ENCODE results near the gene GJB3. TPM values are rescaled to one million over a fixed set of nuclear protein-coding genes. Genes with fewer than 3 reads are reported as not detected.

GJB3 gene
- total RNA-seq, 4 donors from 2014 or later: not detected

- TF ChIP-seq CTCF (IDR thresholded peaks at IDR 0.05; ENCODE audit: low read depth): no peak
These were observed 6.7 kb downstream of the GJB3 start for GRCh38 chr1:34787461-34788420.

- TF ChIP-seq CTCF (IDR thresholded peaks at IDR 0.05; ENCODE audit: low read depth): no peak
These were observed 10.0 kb downstream of the GJB3 start for GRCh38 chr1:34790985-34791384.

GRCh38 chr1:34792424-34792823 is 11.4 kb downstream of the GJB3 start:
- TF ChIP-seq CTCF (IDR thresholded peaks at IDR 0.05; ENCODE audit: low read depth): no peak

GRCh38 chr1:34792868-34793727 is 12.1 kb downstream of the GJB3 start, which contains the start of gene GJA4:
Gene GJA4 (plus strand): TSS chr1:34792999. CDS start chr1:34794214, 1,215 bp downstream.
- no peak for TF ChIP-seq CTCF (IDR thresholded peaks at IDR 0.05; ENCODE audit: low read depth)

- TF ChIP-seq CTCF (IDR thresholded peaks at IDR 0.05; ENCODE audit: low read depth): no peak
These were observed 13.2 kb downstream of the GJB3 start for GRCh38 chr1:34794001-34794789.

- TF ChIP-seq CTCF (IDR thresholded peaks at IDR 0.05; ENCODE audit: low read depth): no peak
These were observed 13.8 kb downstream of the GJB3 start for GRCh38 chr1:34794790-34795180.

Data from subcutaneous adipose tissue (tissue), 4 donors.